ENCODE measurements around the gene MYO1C. TPM values are rescaled to one million over a fixed set of nuclear protein-coding genes. Genes with fewer than 3 reads are reported as not detected.
"Not testable (repeated sequence)": the region's sequence is repeated elsewhere in the genome, so short reads cannot be mapped to it uniquely, and the experiment has no call there.

Gene MYO1C
- total RNA-seq = 10 to 100 TPM in 4 of 8 experiments, 1 to 10 TPM in 4; 4.4 to 76.2 (median 16.8) TPM

- Histone ChIP-seq H3K4me1 (replicated peaks in 1 of 2) (peaks cover 11 to 12% of the 10 kb centered on the region in 2 donors), H3K27ac (peak within 1 kb of the TSS in 1 of 2 donors; percentile 72), H3K4me3 (peak within 1 kb of the TSS; percentile 35 to 58 (median 56))
- ATAC-seq (replicated peaks in 6 of 8) = no peak
- WGBS, 10 experiments = 50 to 100% methylated on average over 2 to 5 of the region's 35 CpGs; no CpG with 5 or more reads in 8 of the 10 experiments
- in situ Hi-C loops (cut with MboI; ENCODE audit: low pct_unique_long_range_greater_than_20kb in 2 of 9, low sequenced_read_pairs in 9 of 9, unreplicated experiment in 9 of 9) = no loop called here
Observed at GRCh38 chr17:1492249-1493206, at the start of gene MYO1C. MYO1C (minus strand) TSS chr17:1492686; CDS start chr17:1492487, 199 bp downstream.

DNA sequence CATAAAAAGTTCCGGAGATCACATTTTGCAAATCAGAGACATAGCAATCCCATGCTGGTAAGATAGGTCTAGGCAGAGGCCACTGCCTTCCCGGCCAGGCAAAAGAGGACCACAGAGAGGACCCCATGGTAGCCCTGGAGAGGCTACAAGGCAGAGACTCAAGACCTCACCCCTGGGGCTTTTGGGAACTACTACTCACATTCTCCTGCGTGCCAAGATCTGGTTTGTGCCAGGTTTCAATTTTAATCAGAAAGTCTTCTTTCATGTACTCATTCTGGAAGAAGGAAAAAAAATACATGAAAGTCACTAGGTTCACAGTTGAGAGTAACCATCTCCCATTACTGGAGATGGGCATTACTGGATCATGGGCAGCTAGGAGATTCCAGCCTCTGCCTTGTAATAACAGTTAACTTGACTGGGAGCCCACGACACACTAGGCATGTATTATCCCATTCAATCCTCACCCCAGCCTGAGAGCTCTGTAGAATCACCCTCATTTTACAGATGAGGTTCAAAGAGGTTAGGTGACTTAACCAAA, 49.0 kb upstream of the MYO1C start:
- H3K4me1 ChIP-seq (replicated peaks in 1 of 2) = no peaks in the 10 kb centered on the region
- in situ Hi-C loops (cut with MboI; ENCODE audit: low pct_unique_long_range_greater_than_20kb in 2 of 9, low sequenced_read_pairs in 9 of 9, unreplicated experiment in 9 of 9) = no loop called here
- ATAC-seq (replicated peaks in 6 of 8) = no peak
- 80 to 100% (median 100%) methylated on average over 1 to 3 of the region's 4 CpGs; no CpG with 5 or more reads in 3 of the 10 experiments for WGBS, 10 experiments
- H3K27ac ChIP-seq = no peak overlapping the region
- H3K4me3 ChIP-seq = no peak overlapping the region

- no peaks in the 10 kb centered on the region for H3K4me1 ChIP-seq (replicated peaks in 1 of 2)
- no peak for ATAC-seq (replicated peaks in 6 of 8)
- no peak overlapping the region for H3K4me3 ChIP-seq
- in situ Hi-C loops (cut with MboI; ENCODE audit: low pct_unique_long_range_greater_than_20kb in 2 of 9, low sequenced_read_pairs in 9 of 9, unreplicated experiment in 9 of 9) = no loop called here
- 96 to 100% (median 100%) methylated on average over 1 to 9 of the region's 15 CpGs; no CpG with 5 or more reads in 3 of the 10 experiments for WGBS, 10 experiments
- no peak overlapping the region for H3K27ac ChIP-seq
Observed at GRCh38 chr17:1539811-1540210, 47.3 kb upstream of the MYO1C start.

- H3K27ac ChIP-seq = no peak overlapping the region
- in situ Hi-C loops (cut with MboI; ENCODE audit: low pct_unique_long_range_greater_than_20kb in 2 of 9, low sequenced_read_pairs in 9 of 9, unreplicated experiment in 9 of 9) = no loop called here
- no peak for ATAC-seq (replicated peaks in 6 of 8)
- no peak overlapping the region for H3K4me3 ChIP-seq
- WGBS, 10 experiments = 89 to 100% (median 95%) methylated on average over 2 to 4 of the region's 4 CpGs; no CpG with 5 or more reads in 2 of the 10 experiments
- no peaks in the 10 kb centered on the region for H3K4me1 ChIP-seq (replicated peaks in 1 of 2)
Observed at GRCh38 chr17:1535737-1536136, 43.3 kb upstream of the MYO1C start.

GRCh38 chr17:1533661-1534325, 41.3 kb upstream of the MYO1C start:
- 91 to 100% (median 95%) methylated on average over 2 to 20 of the region's 24 CpGs; no CpG with 5 or more reads in 1 of the 10 experiments for WGBS, 10 experiments
- in situ Hi-C loops (cut with MboI; ENCODE audit: low pct_unique_long_range_greater_than_20kb in 2 of 9, low sequenced_read_pairs in 9 of 9, unreplicated experiment in 9 of 9) = no loop called here
- ATAC-seq (replicated peaks in 6 of 8) = no peak

DNA sequence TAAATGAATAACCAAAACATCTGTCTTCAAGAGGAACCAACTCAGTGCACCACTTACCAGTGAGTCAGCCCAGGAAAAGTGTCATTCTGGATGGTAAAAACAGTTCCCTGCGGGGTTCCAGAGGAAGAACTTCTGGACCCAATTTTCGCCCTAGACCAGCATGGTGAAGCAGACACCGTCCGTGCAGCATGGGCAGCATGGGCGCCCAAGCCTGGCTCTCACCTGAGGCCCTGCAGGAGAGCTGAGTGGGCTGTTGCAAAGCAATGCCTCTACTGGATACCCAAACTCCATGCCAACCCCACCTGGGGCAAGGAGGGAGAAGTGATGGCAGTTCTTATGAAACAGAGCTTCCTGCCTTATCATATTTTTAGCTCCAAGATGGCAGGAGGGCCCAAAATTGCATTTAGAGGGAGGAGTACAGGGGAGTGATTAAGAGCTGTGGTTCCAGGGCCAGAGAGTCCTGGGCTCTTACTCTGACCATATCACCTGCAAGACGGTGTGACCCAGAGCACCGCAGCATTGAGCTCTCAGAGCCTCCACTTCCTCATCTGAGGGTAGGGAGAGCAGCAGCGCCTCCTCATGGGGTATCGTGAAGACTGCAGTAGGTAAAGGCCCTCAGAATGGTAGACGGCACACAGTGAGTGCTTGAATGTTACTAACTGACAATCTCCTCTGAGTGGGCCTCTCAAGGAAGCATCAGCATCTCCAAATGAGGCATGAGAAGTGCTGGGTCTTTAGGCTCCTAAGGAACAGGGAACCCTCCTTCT, 40.5 kb upstream of the MYO1C start:
- WGBS, 10 experiments = 80 to 100% (median 95%) methylated on average over 1 to 4 of the region's 10 CpGs; no CpG with 5 or more reads in 7 of the 10 experiments
- Histone ChIP-seq H3K4me3 (no peak overlapping the region), H3K27ac (no peak overlapping the region), H3K4me1 (replicated peaks in 1 of 2) (no peaks in the 10 kb centered on the region)
- in situ Hi-C loops (cut with MboI; ENCODE audit: low pct_unique_long_range_greater_than_20kb in 2 of 9, low sequenced_read_pairs in 9 of 9, unreplicated experiment in 9 of 9) = no loop called here
- ATAC-seq (replicated peaks in 6 of 8) = peak in 3 of 8 experiments; percentile 42 to 57 (median 48)

More at GRCh38 chr17:1533661-1534325, 41.3 kb upstream of the MYO1C start:
- H3K4me1 ChIP-seq (replicated peaks in 1 of 2) = no peaks in the 10 kb centered on the region
- H3K4me3 ChIP-seq = no peak overlapping the region
- no peak overlapping the region for H3K27ac ChIP-seq

- in situ Hi-C loops (cut with MboI; ENCODE audit: low pct_unique_long_range_greater_than_20kb in 2 of 9, low sequenced_read_pairs in 9 of 9, unreplicated experiment in 9 of 9) = no loop called here
- Histone ChIP-seq H3K27ac (no peak overlapping the region), H3K4me1 (replicated peaks in 1 of 2) (no peaks in the 10 kb centered on the region), H3K4me3 (no peak overlapping the region)
- 33 to 100% (median 80%) methylated on average over 1 to 2 of the region's 2 CpGs; no CpG with 5 or more reads in 1 of the 10 experiments for whole genome bisulfite sequencing, 10 experiments
- ATAC-seq (replicated peaks in 6 of 8) = no peak
Observed at GRCh38 chr17:1529863-1530262, 37.4 kb upstream of the MYO1C start.

DNA sequence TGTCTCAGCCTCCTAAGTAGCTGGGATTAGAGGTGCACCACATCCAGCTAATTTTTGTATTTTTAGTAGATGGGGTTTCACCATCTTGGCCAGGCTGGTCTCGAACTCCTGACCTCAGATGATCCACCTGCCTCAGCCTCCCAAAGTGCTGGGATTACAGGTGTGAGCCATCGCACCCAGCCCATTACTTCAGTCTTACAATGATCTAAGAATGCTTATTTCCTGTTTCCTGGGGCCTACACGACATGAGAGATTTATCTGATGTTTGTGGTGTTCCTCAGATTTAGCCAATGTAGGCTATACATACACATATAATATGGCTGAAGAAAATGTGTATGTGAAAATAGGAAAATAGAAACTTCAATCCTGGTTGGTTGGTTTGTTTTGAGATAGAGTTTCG, 34.4 kb upstream of the MYO1C start:
- H3K27ac ChIP-seq; in situ Hi-C loops (cut with MboI; ENCODE audit: low pct_unique_long_range_greater_than_20kb in 2 of 9, low sequenced_read_pairs in 9 of 9, unreplicated experiment in 9 of 9); H3K4me3 ChIP-seq; H3K4me1 ChIP-seq (replicated peaks in 1 of 2); ATAC-seq (replicated peaks in 6 of 8): not testable (repeated sequence)
- WGBS, 10 experiments = 80 to 100% (median 87%) methylated on average over 1 to 4 of the region's 4 CpGs; no CpG with 5 or more reads in 4 of the 10 experiments

DNA sequence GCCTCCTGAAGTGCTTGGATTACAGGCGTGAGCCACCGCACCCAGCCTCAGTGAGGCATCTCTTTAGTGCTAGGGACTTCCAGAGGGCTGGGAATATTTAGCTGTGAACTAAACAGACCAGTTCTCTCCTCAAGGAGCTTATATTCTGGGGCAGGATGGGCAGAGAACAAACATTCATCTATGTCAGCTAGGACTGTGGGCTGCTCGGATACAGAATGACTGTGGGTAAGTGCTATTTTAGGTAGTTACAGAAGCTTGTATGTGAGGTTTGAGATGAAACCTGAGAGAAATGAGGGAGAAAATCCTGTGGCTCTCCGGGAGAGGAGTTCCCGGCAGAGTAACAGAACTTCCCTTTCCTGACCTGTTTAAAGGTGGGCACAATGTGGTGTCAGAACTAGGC, 30.1 kb upstream of the MYO1C start:
- H3K27ac ChIP-seq = no peak overlapping the region
- no peak overlapping the region for H3K4me3 ChIP-seq
- peaks cover 2% of the 10 kb centered on the region in 2 donors for H3K4me1 ChIP-seq (replicated peaks in 1 of 2)
- in situ Hi-C loops (cut with MboI; ENCODE audit: low pct_unique_long_range_greater_than_20kb in 2 of 9, low sequenced_read_pairs in 9 of 9, unreplicated experiment in 9 of 9) = loop anchor here in 5 of 9 experiments (25.0 kb wide), 1 partner anchor 260 kb away; the partner anchor contains the start of gene BHLHA9 (in 5 of the 5)
- WGBS, 10 experiments = 73 to 100% (median 97%) methylated on average over 1 to 3 of the region's 5 CpGs; no CpG with 5 or more reads in 2 of the 10 experiments
- ATAC-seq (replicated peaks in 6 of 8) = no peak

DNA sequence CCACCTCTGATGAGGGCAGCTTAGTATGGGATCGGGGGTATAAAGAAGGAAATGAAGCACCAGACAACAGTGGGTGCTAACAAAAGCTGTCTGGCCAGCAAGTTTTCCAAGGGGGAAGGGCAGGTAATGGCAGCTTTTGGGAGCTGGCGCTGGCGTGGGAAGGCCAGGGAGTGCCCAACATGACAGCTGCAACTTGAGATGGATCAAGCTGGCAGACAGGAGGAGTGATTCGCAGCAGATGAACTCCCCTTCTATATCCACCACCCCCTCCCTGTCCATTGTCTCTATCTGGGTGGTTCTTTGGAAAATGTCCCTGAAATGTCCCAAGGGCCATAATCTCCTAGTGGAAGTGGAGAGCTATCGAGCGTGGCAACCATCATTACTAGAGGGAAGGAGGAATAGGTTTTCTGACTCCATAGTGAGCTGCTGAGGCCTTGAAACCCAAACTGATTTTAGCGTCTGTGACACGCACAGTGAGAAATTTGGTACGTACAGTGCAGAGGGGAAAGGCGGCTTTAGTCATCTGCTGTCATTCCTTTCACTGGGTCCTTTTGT, 28.7 kb upstream of the MYO1C start:
- Histone ChIP-seq H3K4me1 (replicated peaks in 1 of 2) (peaks cover 5% of the 10 kb centered on the region in 2 donors), H3K27ac (no peak overlapping the region), H3K4me3 (no peak overlapping the region)
- ATAC-seq (replicated peaks in 6 of 8) = no peak
- in situ Hi-C loops (cut with MboI; ENCODE audit: low pct_unique_long_range_greater_than_20kb in 2 of 9, low sequenced_read_pairs in 9 of 9, unreplicated experiment in 9 of 9) = loop anchor here in 5 of 9 experiments (25.0 kb wide), 1 partner anchor 259 kb away; the partner anchor contains the start of gene BHLHA9 (in 5 of the 5)
- 63 to 100% (median 91%) methylated on average over 2 to 10 of the region's 10 CpGs; no CpG with 5 or more reads in 2 of the 10 experiments for WGBS, 10 experiments

DNA sequence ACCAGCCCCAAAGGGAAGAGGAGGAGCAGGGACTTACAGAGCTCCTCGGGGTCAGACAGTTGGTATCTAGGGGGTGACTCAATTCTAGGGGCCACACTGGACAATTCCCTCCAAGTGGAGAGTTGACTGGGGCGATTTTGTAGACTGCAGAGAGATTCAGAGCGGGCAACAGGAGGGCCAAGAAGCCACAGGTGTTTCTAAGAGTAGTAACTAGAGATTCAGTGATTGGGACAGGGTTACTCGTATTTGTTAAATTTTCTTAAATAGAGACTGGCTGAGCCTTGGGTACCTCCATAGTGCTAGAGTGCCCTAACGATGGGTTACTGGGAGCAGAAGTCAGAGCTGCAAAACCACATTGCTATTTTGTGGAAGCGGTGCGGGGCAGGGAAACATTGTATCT, 27.2 kb upstream of the MYO1C start:
- WGBS, 10 experiments = 64 to 100% (median 87%) methylated on average over 1 to 6 of the region's 7 CpGs; no CpG with 5 or more reads in 4 of the 10 experiments
- Histone ChIP-seq H3K4me3 (no peak overlapping the region), H3K27ac (no peak overlapping the region), H3K4me1 (replicated peaks in 1 of 2) (peaks cover 10 to 13% of the 10 kb centered on the region in 2 donors)
- no peak for ATAC-seq (replicated peaks in 6 of 8)
- in situ Hi-C loops (cut with MboI; ENCODE audit: low pct_unique_long_range_greater_than_20kb in 2 of 9, low sequenced_read_pairs in 9 of 9, unreplicated experiment in 9 of 9) = loop anchor here in 6 of 9 experiments (10.0 to 25.0 kb wide), 2 partner anchors 245 to 257 kb away; partner anchors contain the start of genes BHLHA9 (in 6 of the 6) and TRARG1 (in 1 of the 6)

Measured in motor neuron (in vitro differentiated cells).